GM21529 (cell line): Measurements from ENCODE around the gene ACY1.
"Not testable (repeated sequence)": the region's sequence is repeated elsewhere in the genome, so short reads cannot be mapped to it uniquely, and the experiment has no call there.

Experiments used
- ATAC-seq: cut with Tn5 transposase; IDR thresholded peaks from one replicate; pipeline ENCODE4 v1.9.1; 2021; ENCODE audit not compliant: unreplicated experiment

ACY1 gene

GRCh38 chr3:52023860-52024764, 40.8 kb downstream of the ACY1 start:
- ATAC-seq = peak; percentile 75

GRCh38 chr3:52024765-52025452, 41.6 kb downstream of the ACY1 start:
- no peak for ATAC-seq

- ATAC-seq = no peak
Measured at GRCh38 chr3:52025453-52025852, 42.1 kb downstream of the ACY1 start.

- no peak for ATAC-seq
Measured at GRCh38 chr3:52026041-52026440, 42.7 kb downstream of the ACY1 start.

GRCh38 chr3:52028572-52028971, 45.2 kb downstream of the ACY1 start:
- ATAC-seq = no peak

- no peak for ATAC-seq
Measured at GRCh38 chr3:52029053-52029452, 45.7 kb downstream of the ACY1 start.

- no peak for ATAC-seq
Measured at GRCh38 chr3:52029535-52029934, 46.2 kb downstream of the ACY1 start.

- no peak for ATAC-seq
Measured at GRCh38 chr3:52030714-52031310, 47.5 kb downstream of the ACY1 start.

- no peak for ATAC-seq
Measured at GRCh38 chr3:52031896-52032295, 48.6 kb downstream of the ACY1 start.

GRCh38 chr3:52032702-52033408, 49.5 kb downstream of the ACY1 start:
- no peak for ATAC-seq

- not testable (repeated sequence) for ATAC-seq
Measured at GRCh38 chr3:52033748-52034147, 50.4 kb downstream of the ACY1 start.

GRCh38 chr3:52034212-52034611, 50.9 kb downstream of the ACY1 start:
- ATAC-seq = no peak

- ATAC-seq = no peak
Measured at GRCh38 chr3:52034651-52035050, 51.3 kb downstream of the ACY1 start.

- peak; percentile 73 for ATAC-seq
Measured at GRCh38 chr3:52036222-52036694, 52.9 kb downstream of the ACY1 start.

GRCh38 chr3:52036829-52037228, 53.5 kb downstream of the ACY1 start:
- no peak for ATAC-seq

- ATAC-seq = no peak
Measured at GRCh38 chr3:52037291-52037690, 54.0 kb downstream of the ACY1 start.

GRCh38 chr3:52038227-52038626, 54.9 kb downstream of the ACY1 start:
- ATAC-seq = no peak
